Adrenal gland (tissue), 12 donors: ENCODE measurements around the gene TDRD3. TPM values are rescaled to one million over a fixed set of nuclear protein-coding genes. Genes with fewer than 3 reads are reported as not detected.

Experiments used
- DNase-seq, 7 donors: peaks; one replicate each; pipeline ENCODE4 v3.0.0-alpha.2; 2019 to 2020
- H3K27ac ChIP-seq, 5 donors: fragments of 200-600 bp; sonication (generic) in 4 of 5; 1 replicate in 3 of 5; 2 replicates in 2 of 5; pipeline versions ENCODE4 v1.5.1 to v1.8.0; 2016 to 2020; ENCODE audit warnings: mild to moderate bottlenecking in 1 of 5
- H3K27me3 ChIP-seq: fragments of 200-600 bp; 2 replicates; pipeline ENCODE4 v1.8.0; 2021
- H3K36me3 ChIP-seq, 2 donors: fragments of 200-600 bp; replicated peaks in 1 of 2; 1 replicate in 1 of 2; 2 replicates in 1 of 2; pipeline versions ENCODE4 v1.5.1 to v1.8.0; 2018 to 2022
- H3K4me1 ChIP-seq, 2 donors: fragments of 200-600 bp; replicated peaks in 1 of 2; 1 replicate in 1 of 2; 2 replicates in 1 of 2; pipeline versions ENCODE4 v1.5.1 to v1.8.0; 2018 to 2021
- H3K4me3 ChIP-seq, 4 donors: fragments of 200-600 bp; sonication (generic) in 3 of 4; one replicate each; pipeline ENCODE4 v1.5.1; 2016 to 2018
- H3K9me3 ChIP-seq, 3 donors: fragments of 200-600 bp; sonication (generic) in 1 of 3; replicated peaks in 1 of 3; 1 replicate in 2 of 3; 2 replicates in 1 of 3; pipeline versions ENCODE4 v1.5.1 to v1.8.0; 2016 to 2021
- CTCF ChIP-seq, 6 experiments: fragments of 450-650 bp in 4 of 6; fragments of 200-600 bp in 2 of 6; sonication (generic) in 1 of 6; IDR thresholded peaks; 1 replicate in 5 of 6; 2 replicates in 1 of 6; pipeline versions ENCODE4 v1.5.1 to v1.8.0; 2016 to 2021; ENCODE audit warnings: antibody characterized with exemption in 6 of 6, mild to moderate bottlenecking in 2 of 6, moderate library complexity in 1 of 6
- POLR2A ChIP-seq, 2 donors: fragments of 450-650 bp; IDR thresholded peaks; one replicate each; pipeline ENCODE4 v1.6.1; 2017; ENCODE audit warnings: antibody characterized with exemption in 2 of 2, mild to moderate bottlenecking in 2 of 2, moderate library complexity in 1 of 2
- WGBS, 4 donors: extraction: QIAGEN DNeasy Blood & Tissue Kit in 2 of 4; methylation state at CpG; one replicate each; pipeline versions ENCODE4 v1.1.5 to v1.1.7; 2013 to 2017; 5-methylcytosine and 5-hydroxymethylcytosine counted together
- intact Hi-C, 2 donors: fragments of 100-400 bp; cut with DNase I; formaldehyde crosslinking; loops; one replicate each; pipeline versions ENCODE4 v1.14.1 to v1.15.0; 2022 to 2023
- polyA plus RNA-seq, 3 donors: library from polyadenylated mRNA; stranded (reverse); fragments of 200-250 nt in 2 of 3; fragments of 350-450 nt in 1 of 3; fragmentation: Illumina TruSeq in 1 of 3; extraction: RNeasy Lipid Tissue Mini Kit (QIAGEN cat#74804) in 1 of 3; gene quantifications; one replicate each; pipeline ENCODE4 v1.2.3, GENCODE V29; 2013 to 2014
- total RNA-seq, 9 donors: library from RNA; depleted of rRNA in 4 of 9; stranded (reverse); fragments of >200 nt in 4 of 9; fragments of 120-200 nt in 1 of 9; fragmentation: NEBNext Ultra II Directional in 1 of 9; extraction: Animal tissue kit (Norgen Biotek cat#: 25700) in 1 of 9; gene quantifications; one replicate each; pipeline versions ENCODE4 v1.1.0 to v1.2.4, GENCODE V29; 2013 to 2023
- donor health status: healthy with polysubstance abuse.
- donor health status: Bipolar disorder and iron deficiency.
- donor health status: DM: yes; HTN: yes; CAD: no.
- donor health status: DM: no; HTN: no; CAD: no.
- donor health status: DM: no; HTN: no; CAD: no.
- donor health status: DM: yes; HTN: yes; CAD: no.

The TDRD3 gene
- total and polyA plus RNA-seq, 12 donors: 6.6 to 30.5 (median 21.6) TPM

DNA sequence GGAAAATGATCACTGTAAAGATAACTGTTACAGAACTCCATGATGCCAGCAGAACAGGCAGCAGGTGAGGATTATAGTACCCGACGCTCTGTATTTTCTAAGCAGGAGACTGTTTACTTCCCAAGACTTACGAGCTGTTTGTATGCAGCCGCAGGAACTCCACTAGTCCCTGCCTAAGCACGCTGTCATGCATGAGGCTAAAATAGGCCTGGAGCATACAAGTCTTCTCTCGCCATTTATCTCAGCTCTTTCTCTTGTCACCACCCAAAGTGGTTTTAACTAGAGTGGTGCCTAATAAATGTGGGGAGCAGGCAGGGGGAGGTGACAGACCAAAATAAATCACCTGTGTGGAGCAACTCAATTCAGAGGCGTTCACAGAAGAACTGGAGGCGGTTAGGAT, 175.8 kb downstream of the TDRD3 start:
- WGBS, 4 donors: 89 to 93% (median 91%) methylated on average over 8 of the region's 8 CpGs
- intact Hi-C loops: no loop called here
- no peak for TF ChIP-seq CTCF (IDR thresholded peaks at IDR 0.05)
- no peak for TF ChIP-seq POLR2A (IDR thresholded peaks at IDR 0.05)

DNA sequence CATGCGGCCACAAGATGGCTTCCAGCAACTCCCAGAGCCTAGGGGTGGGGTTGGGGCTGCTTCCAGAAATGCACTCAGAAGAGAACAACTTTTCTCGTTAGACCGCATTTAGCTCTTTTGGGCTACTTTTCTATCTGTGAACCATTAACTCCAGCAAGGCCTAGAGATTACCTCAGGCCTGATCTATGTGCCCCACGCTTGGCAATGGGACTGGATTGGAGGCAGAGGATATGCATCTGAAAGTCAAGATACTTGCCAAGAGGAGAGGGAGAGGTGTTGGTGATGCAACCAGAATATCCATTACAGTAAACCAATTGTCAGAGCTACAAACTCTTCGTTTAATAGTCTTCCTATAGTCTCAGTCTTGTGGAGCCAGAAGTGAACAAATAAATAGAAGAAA, 177.7 kb downstream of the TDRD3 start:
- no peaks in the 10 kb centered on the region for H3K27me3 ChIP-seq
- 94 to 100% (median 96%) methylated on average over 5 of the region's 5 CpGs for WGBS, 4 donors
- DNase-seq: no peak
- H3K27ac ChIP-seq: no peak overlapping the region
- intact Hi-C loops: no loop called here
- no peak for TF ChIP-seq CTCF (IDR thresholded peaks at IDR 0.05)
- TF ChIP-seq POLR2A (IDR thresholded peaks at IDR 0.05): no peak
- H3K9me3 ChIP-seq: no peaks in the 10 kb centered on the region
- no peak overlapping the region for H3K4me3 ChIP-seq
- no peaks in the 10 kb centered on the region for H3K4me1 ChIP-seq
- H3K36me3 ChIP-seq: no peaks in the 10 kb centered on the region

More for the DNA sequence above, 175.8 kb downstream of the TDRD3 start:
- Histone ChIP-seq H3K9me3 (no peaks in the 10 kb centered on the region), H3K27ac (no peak overlapping the region), H3K4me3 (no peak overlapping the region), H3K27me3 (no peaks in the 10 kb centered on the region), H3K4me1 (no peaks in the 10 kb centered on the region), H3K36me3 (no peaks in the 10 kb centered on the region)
- no peak for DNase-seq

DNA sequence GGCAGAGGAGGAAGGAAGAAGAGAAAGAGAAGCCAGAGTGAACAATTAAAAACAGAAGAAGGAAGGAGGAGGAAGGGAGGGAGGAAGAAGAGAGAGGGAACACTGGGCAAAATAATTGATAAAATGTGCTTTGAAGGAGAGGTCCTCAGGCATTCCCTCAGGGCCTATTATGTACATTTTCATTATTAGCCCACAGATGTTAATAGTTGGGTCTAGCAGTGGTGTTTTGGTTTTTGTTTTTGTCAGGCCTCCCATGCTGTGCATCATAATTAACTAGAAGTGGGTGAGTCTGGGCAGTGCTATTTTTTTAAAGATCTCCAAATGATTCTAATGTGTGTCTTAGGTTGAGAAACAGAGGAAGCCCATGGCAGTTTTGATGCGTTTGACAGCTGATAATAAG, 178.1 kb downstream of the TDRD3 start:
- TF ChIP-seq POLR2A (IDR thresholded peaks at IDR 0.05) (no peak), CTCF (IDR thresholded peaks at IDR 0.05) (no peak)
- no peaks in the 10 kb centered on the region for H3K36me3 ChIP-seq
- H3K4me3 ChIP-seq: no peak overlapping the region
- H3K27me3 ChIP-seq: no peaks in the 10 kb centered on the region
- no peak for DNase-seq
- WGBS, 4 donors: 82 to 100% (median 91%) methylated on average over 1 of the region's 1 CpG
- no peaks in the 10 kb centered on the region for H3K4me1 ChIP-seq
- no peak overlapping the region for H3K27ac ChIP-seq
- intact Hi-C loops: no loop called here
- H3K9me3 ChIP-seq: no peaks in the 10 kb centered on the region

DNA sequence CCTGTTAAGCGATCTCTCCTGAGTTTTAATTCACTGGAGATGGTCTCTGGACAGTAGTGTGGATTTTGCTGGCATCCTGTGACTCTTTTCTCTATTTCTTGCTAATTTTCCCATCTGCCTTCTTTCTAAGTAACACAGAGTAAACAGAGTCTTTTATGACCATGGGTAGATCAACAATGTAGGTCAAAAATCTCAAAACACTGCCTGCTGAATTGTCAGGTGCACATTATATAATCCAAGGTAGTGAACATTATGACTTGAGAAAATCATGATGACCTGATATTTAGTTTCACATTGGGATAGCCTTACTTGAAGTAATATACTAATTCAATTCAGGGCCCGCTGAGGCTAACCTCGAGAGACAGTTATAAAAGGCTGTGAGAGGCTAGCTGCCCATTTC, 180.7 kb downstream of the TDRD3 start:
- Histone ChIP-seq H3K4me3 (no peak overlapping the region), H3K27me3 (no peaks in the 10 kb centered on the region), H3K36me3 (no peaks in the 10 kb centered on the region), H3K27ac (no peak overlapping the region), H3K4me1 (no peaks in the 10 kb centered on the region), H3K9me3 (no peaks in the 10 kb centered on the region)
- TF ChIP-seq POLR2A (IDR thresholded peaks at IDR 0.05) (no peak), CTCF (IDR thresholded peaks at IDR 0.05) (no peak)
- DNase-seq: no peak
- intact Hi-C loops: no loop called here
- 91 to 93% (median 92%) methylated on average over 3 of the region's 3 CpGs for WGBS, 4 donors
